Mononuclear cell (primary cell): Measurements from ENCODE around the gene EPS8L3. TPM values are rescaled to one million over a fixed set of nuclear protein-coding genes. Genes with fewer than 3 reads are reported as not detected.
"Not testable (repeated sequence)": the region's sequence is repeated elsewhere in the genome, so short reads cannot be mapped to it uniquely, and the experiment has no call there.

Source experiments
- H3K27me3 ChIP-seq: 2 replicates; pipeline ENCODE4 v1.6.0; 2011; ENCODE audit warnings: low read length, control low read depth; ENCODE audit not compliant: insufficient read depth
- H3K4me1 ChIP-seq: 2 replicates; pipeline ENCODE4 v1.5.1; 2011; ENCODE audit warnings: mild to moderate bottlenecking, low read length, control low read depth; ENCODE audit not compliant: insufficient read depth
- H3K4me3 ChIP-seq: 2 replicates; pipeline ENCODE4 v1.5.1; 2011; ENCODE audit warnings: mild to moderate bottlenecking, low read length, moderate library complexity
- H3K9me3 ChIP-seq: 2 replicates; pipeline ENCODE4 v1.5.1; 2011; ENCODE audit warnings: low read depth, mild to moderate bottlenecking, control low read depth, low read length
- total RNA-seq: library from RNA; depleted of rRNA; stranded (reverse); fragments of >200 nt; gene quantifications from one replicate; pipeline ENCODE4 v1.2.3, GENCODE V29; 2012

EPS8L3 gene
- total RNA-seq, 1 donor, result not detected

GRCh38 chr1:109799445-109799844, 35.7 kb upstream of the EPS8L3 start:
- no peaks in the 10 kb centered on the region for H3K27me3 ChIP-seq
- no peak overlapping the region for H3K4me3 ChIP-seq
- peaks cover 47% of the 10 kb centered on the region for H3K4me1 ChIP-seq
- H3K9me3 ChIP-seq, result no peaks in the 10 kb centered on the region

- not testable (repeated sequence) for H3K9me3 ChIP-seq, H3K4me3 ChIP-seq, H3K27me3 ChIP-seq
- peaks cover 44% of the 10 kb centered on the region for H3K4me1 ChIP-seq
Measured at GRCh38 chr1:109797303-109797595, 33.5 kb upstream of the EPS8L3 start.

GRCh38 chr1:109796484-109797302, 33.0 kb upstream of the EPS8L3 start:
- H3K27me3 ChIP-seq, result no peaks in the 10 kb centered on the region
- no peak overlapping the region for H3K4me3 ChIP-seq
- peaks cover 44% of the 10 kb centered on the region for H3K4me1 ChIP-seq
- H3K9me3 ChIP-seq, result no peaks in the 10 kb centered on the region

GRCh38 chr1:109794319-109795132, 30.8 kb upstream of the EPS8L3 start:
- Histone ChIP-seq H3K4me1 (peaks cover 62% of the 10 kb centered on the region), H3K4me3 (no peak overlapping the region), H3K9me3 (no peaks in the 10 kb centered on the region), H3K27me3 (no peaks in the 10 kb centered on the region)

GRCh38 chr1:109793486-109794318, 30.0 kb upstream of the EPS8L3 start:
- Histone ChIP-seq H3K27me3 (no peaks in the 10 kb centered on the region), H3K4me1 (peaks cover 70% of the 10 kb centered on the region)

GRCh38 chr1:109793089-109793485, 29.4 kb upstream of the EPS8L3 start:
- Histone ChIP-seq H3K9me3 (no peaks in the 10 kb centered on the region), H3K27me3 (no peaks in the 10 kb centered on the region), H3K4me1 (peaks cover 73% of the 10 kb centered on the region), H3K4me3 (no peak overlapping the region)

More at GRCh38 chr1:109793486-109794318, 30.0 kb upstream of the EPS8L3 start:
- Histone ChIP-seq H3K4me3 (no peak overlapping the region), H3K9me3 (no peaks in the 10 kb centered on the region)

GRCh38 chr1:109792056-109792831, 28.5 kb upstream of the EPS8L3 start:
- H3K27me3 ChIP-seq, result no peaks in the 10 kb centered on the region
- H3K9me3 ChIP-seq, result no peaks in the 10 kb centered on the region
- peaks cover 71% of the 10 kb centered on the region for H3K4me1 ChIP-seq
- H3K4me3 ChIP-seq, result no peak overlapping the region

- Histone ChIP-seq H3K9me3 (no peaks in the 10 kb centered on the region), H3K4me1 (peaks cover 65% of the 10 kb centered on the region), H3K27me3 (no peaks in the 10 kb centered on the region), H3K4me3 (no peak overlapping the region)
Measured at GRCh38 chr1:109791495-109792043, 27.8 kb upstream of the EPS8L3 start.

- Histone ChIP-seq H3K27me3 (no peaks in the 10 kb centered on the region), H3K4me3 (no peak overlapping the region), H3K9me3 (no peaks in the 10 kb centered on the region), H3K4me1 (peaks cover 65% of the 10 kb centered on the region)
Measured at GRCh38 chr1:109790735-109791494, 27.2 kb upstream of the EPS8L3 start.

GRCh38 chr1:109790329-109790728, 26.6 kb upstream of the EPS8L3 start:
- no peak overlapping the region for H3K4me3 ChIP-seq

GRCh38 chr1:109789551-109790180, 25.9 kb upstream of the EPS8L3 start:
- Histone ChIP-seq H3K4me3 (no peak overlapping the region), H3K4me1 (peaks cover 65% of the 10 kb centered on the region), H3K9me3 (no peaks in the 10 kb centered on the region), H3K27me3 (no peaks in the 10 kb centered on the region)

More at GRCh38 chr1:109790329-109790728, 26.6 kb upstream of the EPS8L3 start:
- Histone ChIP-seq H3K27me3 (no peaks in the 10 kb centered on the region), H3K9me3 (no peaks in the 10 kb centered on the region), H3K4me1 (peaks cover 65% of the 10 kb centered on the region)

GRCh38 chr1:109788695-109789521, 25.2 kb upstream of the EPS8L3 start:
- no peaks in the 10 kb centered on the region for H3K9me3 ChIP-seq
- no peaks in the 10 kb centered on the region for H3K27me3 ChIP-seq
- no peak overlapping the region for H3K4me3 ChIP-seq
- H3K4me1 ChIP-seq, result peaks cover 65% of the 10 kb centered on the region
